ENCODE data around the gene FAM185A.
"Not testable (repeated sequence)": the region's sequence is repeated elsewhere in the genome, so short reads cannot be mapped to it uniquely, and the experiment has no call there.

- not testable (repeated sequence) for TF ChIP-seq ZNF281, MYC (CRISPR knock-in tag; IDR thresholded peaks at IDR 0.05; ENCODE audit: borderline replicate concordance)
These were observed 21.7 kb downstream of the FAM185A start for GRCh38 chr7:102770467-102770866.

Data from HepG2 (cell line).